HepG2 (cell line): Measurements from ENCODE around the gene PRKCSH. TPM values are rescaled to one million over a fixed set of nuclear protein-coding genes. Genes with fewer than 3 reads are reported as not detected.

Experiments used
- ATAC-seq: fragments of 200-7000 bp; cut with Tn5 transposase; 3 replicates; pipeline ENCODE4 v1.9.1; 2020; ENCODE audit warnings: mild to moderate bottlenecking, moderate library complexity
- BruUV-seq: library from RNA; stranded (reverse); fragments of 400-500 nt; replicated peaks from 2 replicates; lab custom pipeline; 2021; lab: Mats Ljungman, UMichigan
- CTCF ChIA-PET: fragments of 300-600 bp; formaldehyde crosslinking; extraction: SDS; loops from one replicate; lab custom pipeline; 2021; ENCODE audit warnings: low total read pairs, inconsistent platforms, low intra/inter-chr PET ratio; lab: Yijun Ruan, JAX
- POLR2A ChIA-PET: fragments of 350-600 bp; sonication (Branson Sonifier 250); formaldehyde crosslinking; loops from one replicate; lab custom pipeline; 2020; ENCODE audit warnings: antibody characterized with exemption, inconsistent platforms; lab: Yijun Ruan, JAX
- DNase-seq: peaks from one replicate; pipeline ENCODE4 v3.0.0-alpha.2; 2015; ENCODE audit warnings: low spot score
- FAIRE-seq: peaks from 3 replicates; lab custom pipeline; 2011; peaks lifted over from hg19 to GRCh38; lab: Jason Lieb, UNC
- H2AFZ ChIP-seq: one replicate; pipeline ENCODE4 v1.6.1; 2011; ENCODE audit warnings: low read length, inconsistent platforms
- H3K27ac ChIP-seq: fragments of 300-600 bp; 3 replicates; pipeline ENCODE4 v1.8.0; 2011; ENCODE audit warnings: mixed run types, mild to moderate bottlenecking, mixed read lengths, low read length, inconsistent platforms; ENCODE audit not compliant: insufficient read depth; ENCODE audit errors: extremely low read length
- H3K27me3 ChIP-seq, 2 experiments: fragments of 200-600 bp in 1 of 2; 2 replicates in 1 of 2; 3 replicates in 1 of 2; pipeline versions ENCODE4 v1.6.0 to v1.8.0; 2011; ENCODE audit warnings: low read length in 2 of 2, mild to moderate bottlenecking in 2 of 2, moderate library complexity in 2 of 2, inconsistent platforms in 1 of 2; ENCODE audit not compliant: insufficient read depth in 2 of 2, control insufficient read depth in 1 of 2
- H3K36me3 ChIP-seq, 2 experiments: fragments of 200-600 bp in 1 of 2; replicated peaks in 1 of 2; 2 replicates in 1 of 2; 3 replicates in 1 of 2; pipeline versions ENCODE4 v1.5.1 to v1.8.0; 2011; ENCODE audit warnings: low read length in 2 of 2, inconsistent platforms in 1 of 2; ENCODE audit not compliant: insufficient read depth in 2 of 2, control insufficient read depth in 1 of 2
- H3K4me1 ChIP-seq: 2 replicates; pipeline ENCODE4 v1.5.1; 2012; ENCODE audit warnings: low read length, inconsistent platforms; ENCODE audit not compliant: insufficient read depth
- H3K4me2 ChIP-seq: 2 replicates; pipeline ENCODE4 v1.6.0; 2011; ENCODE audit warnings: low read depth, low read length, inconsistent platforms
- H3K4me3 ChIP-seq, 3 experiments: fragments of 200-600 bp in 1 of 3; sonication (generic), shearing (Covaris generic) in 1 of 3; replicated peaks in 1 of 3; 2 replicates each; pipeline ENCODE4 v1.5.1; 2011 to 2016; ENCODE audit warnings: low read length in 3 of 3, inconsistent platforms in 2 of 3, low read depth in 2 of 3, mild to moderate bottlenecking in 2 of 3, control low read depth in 1 of 3, mixed read lengths in 1 of 3; ENCODE audit not compliant: insufficient read depth in 1 of 3
- H3K79me2 ChIP-seq: one replicate; pipeline ENCODE4 v1.6.1; 2011; ENCODE audit warnings: low read length, inconsistent platforms; ENCODE audit not compliant: insufficient read depth
- H3K9ac ChIP-seq: 2 replicates; pipeline ENCODE4 v1.6.0; 2011; ENCODE audit warnings: mild to moderate bottlenecking, low read depth, low read length, inconsistent platforms; ENCODE audit not compliant: insufficient read depth
- H3K9me3 ChIP-seq: 2 replicates; pipeline ENCODE4 v1.5.1; 2012; ENCODE audit warnings: mild to moderate bottlenecking, low read length
- H4K20me1 ChIP-seq: 2 replicates; pipeline ENCODE4 v1.6.0; 2011; ENCODE audit warnings: inconsistent platforms, mild to moderate bottlenecking, low read length, moderate library complexity; ENCODE audit not compliant: insufficient read depth
- GABPA ChIP-seq, 2 experiments: IDR thresholded peaks; 2 replicates each; pipeline ENCODE4 v1.6.1; 2011 to 2016; ENCODE audit warnings: low read depth in 2 of 2, low read length in 1 of 2, missing biosample characterization in 1 of 2, missing genetic modification characterization in 1 of 2
- HIVEP1 ChIP-seq: sonication (generic); formaldehyde crosslinking; IDR thresholded peaks from 2 replicates; pipeline ENCODE4 v1.4.0; 2020; ENCODE audit warnings: mild to moderate bottlenecking, missing genetic modification reagents
- KLF15 ChIP-seq: sonication (generic); formaldehyde crosslinking; IDR thresholded peaks from 2 replicates; pipeline ENCODE4 v1.8.1; 2023; ENCODE audit warnings: borderline replicate concordance, mild to moderate bottlenecking, inconsistent platforms, missing genetic modification reagents, mixed read lengths
- PRPF4 ChIP-seq: fragments of 200-400 bp; formaldehyde crosslinking; IDR thresholded peaks from 2 replicates; pipeline ENCODE4 v1.6.1; 2016; ENCODE audit warnings: low read length, low read depth; ENCODE audit not compliant: poor library complexity, severe bottlenecking
- RXRA ChIP-seq: sonication (generic); formaldehyde crosslinking; IDR thresholded peaks from 2 replicates; pipeline ENCODE4 v1.5.1; 2020; ENCODE audit warnings: missing genetic modification reagents
- SMAD3 ChIP-seq: sonication (generic); formaldehyde crosslinking; IDR thresholded peaks from 2 replicates; pipeline ENCODE4 v1.4.0; 2020; ENCODE audit warnings: missing genetic modification reagents
- SP140L ChIP-seq: sonication (generic); formaldehyde crosslinking; IDR thresholded peaks from 2 replicates; pipeline ENCODE4 v1.4.0; 2020; ENCODE audit warnings: missing genetic modification reagents, borderline replicate concordance
- ZIK1 ChIP-seq: sonication (generic); formaldehyde crosslinking; IDR thresholded peaks from 2 replicates; pipeline ENCODE4 v1.5.0; 2020; ENCODE audit warnings: mild to moderate bottlenecking, low read depth, missing genetic modification reagents, borderline replicate concordance
- ZNF543 ChIP-seq: sonication (generic); formaldehyde crosslinking; IDR thresholded peaks from 2 replicates; pipeline ENCODE4 v1.4.0; 2020; ENCODE audit warnings: mild to moderate bottlenecking, missing genetic modification reagents
- ZNF546 ChIP-seq: sonication (generic); formaldehyde crosslinking; conservative IDR thresholded peaks from 2 replicates; pipeline ENCODE4 v1.8.1; 2023; ENCODE audit warnings: mild to moderate bottlenecking, missing genetic modification reagents
- ZNF639 ChIP-seq: conservative IDR thresholded peaks from 2 replicates; pipeline ENCODE4 v1.6.1; 2018; ENCODE audit warnings: missing genetic modification reagents
- ZNF687 ChIP-seq: sonication (generic); formaldehyde crosslinking; IDR thresholded peaks from 2 replicates; pipeline ENCODE4 v1.5.1; 2020; ENCODE audit warnings: mild to moderate bottlenecking, missing genetic modification reagents, moderate library complexity
- WGBS: methylation state at CpG from one replicate; pipeline ENCODE4 v1.1.6; 2017; ENCODE audit warnings: low lambda C conversion rate; 5-methylcytosine and 5-hydroxymethylcytosine counted together
- in situ Hi-C: cut with HindIII; loops from 2 replicates; pipeline ENCODE4 v1.10.0; 2017; ENCODE audit warnings: low pct_unique_long_range_greater_than_20kb; ENCODE audit not compliant: extremely low pct_ligation_motif_present
- intact Hi-C: fragments of 100-400 bp; cut with micrococcal nuclease; formaldehyde crosslinking; loops from one replicate; pipeline ENCODE4 v1.10.0; 2022; ENCODE audit not compliant: unreplicated experiment
- polyA plus RNA-seq, 8 experiments: library from polyadenylated mRNA; depleted of rRNA in 3 of 8; stranded (reverse) in 7 of 8; unstranded in 1 of 8; fragments of >200 nt; fragmentation: Illumina TruSeq in 4 of 8; extraction: Trizol in 4 of 8; gene quantifications; 2 replicates each; pipeline versions ENCODE4 v1.2.1 to v1.2.3, GENCODE V29; 2011 to 2016; ENCODE audit warnings: low read depth in 4 of 8, missing spikeins in 1 of 8, mixed read lengths in 1 of 8; ENCODE audit not compliant: insufficient read depth in 1 of 8
- total RNA-seq, 5 experiments: library from RNA; depleted of rRNA; stranded (reverse); fragments of >200 nt; fragmentation: Illumina TruSeq; extraction: Trizol; gene quantifications; 2 replicates each; pipeline ENCODE4 v1.2.3, GENCODE V29; 2016; ENCODE audit warnings: low read depth in 1 of 5

Gene PRKCSH
- total and polyA plus RNA-seq, 2 of the 13 experiments (the other 11 are each of a cell fraction or from before 2014, with no cell fraction given) = 85.1 to 125 TPM

- intact Hi-C loops (no loop called here), in situ Hi-C loops (no loop called here)
- no peaks in the 10 kb centered on the region for H3K79me2 ChIP-seq
- no peaks in the 10 kb centered on the region for H4K20me1 ChIP-seq
- TF ChIP-seq ZNF543 (CRISPR knock-in tag) (no peak), HIVEP1 (CRISPR knock-in tag) (no peak), ZNF687 (no peak), PRPF4 (no peak), ZIK1 (no peak), ZNF546 (CRISPR knock-in tag) (no peak), SMAD3 (CRISPR knock-in tag) (no peak), KLF15 (CRISPR knock-in tag) (no peak), RXRA (CRISPR knock-in tag) (no peak), GABPA (IDR thresholded peaks at IDR 0.05; ENCODE audit: low read depth, low read length) (no peak), GABPA (CRISPR knock-in tag; IDR thresholded peaks at IDR 0.05; ENCODE audit: low read depth) (no peak), SP140L (CRISPR knock-in tag) (no peak), ZNF639 (no peak)
- WGBS = 96% methylated on average over 4 of the region's 4 CpGs
- H3K4me2 ChIP-seq = no peak overlapping the region
- no peak overlapping the region for H3K4me3 ChIP-seq
- H3K9ac ChIP-seq = no peak overlapping the region
- H3K36me3 ChIP-seq = no peaks in the 10 kb centered on the region
- no peak for ATAC-seq
- H2AFZ ChIP-seq = no peak overlapping the region
- no peaks in the 10 kb centered on the region for H3K9me3 ChIP-seq
- no peak overlapping the region for H3K27ac ChIP-seq
- POLR2A ChIA-PET = no interaction called here
- CTCF ChIA-PET = no interaction called here
- H3K27me3 ChIP-seq = no peaks in the 10 kb centered on the region
- no TSS peak for BruUV-seq
- DNase-seq = no peak
- no peak for FAIRE-seq
- no peaks in the 10 kb centered on the region for H3K4me1 ChIP-seq
These were observed 26.8 kb upstream of the PRKCSH start for GRCh38 chr19:11408591-11408990.
